Naive thymus-derived CD4-positive, alpha-beta T cell (primary cell): Measurements from ENCODE around the gene ADGRL1. TPM values are rescaled to one million over a fixed set of nuclear protein-coding genes. Genes with fewer than 3 reads are reported as not detected.

Experiments
- ATAC-seq: fragments of 150-1000 bp; cut with Tn5 transposase; 2 replicates; pipeline ENCODE4 v1.10.0; 2021; ENCODE audit warnings: mild to moderate bottlenecking, moderate library complexity
- CTCF ChIA-PET: fragments of 350-600 bp; sonication (Branson Sonifier 250); formaldehyde crosslinking; loops from one replicate; lab custom pipeline; 2021; ENCODE audit warnings: antibody characterized with exemption; lab: Charles Lee
- POLR2A ChIA-PET: fragments of 350-600 bp; sonication (Branson Sonifier 250); formaldehyde crosslinking; loops from one replicate; lab custom pipeline; 2021; ENCODE audit warnings: antibody characterized with exemption, inconsistent platforms; lab: Charles Lee
- DNase-seq, 9 donors: peaks; one replicate each; pipeline versions ENCODE4 v3.0.0 to v3.0.0-alpha.2; 2020 to 2022; ENCODE audit warnings: mixed read lengths in 1 of 9
- H3K27ac ChIP-seq: one replicate; pipeline ENCODE4 v1.7.0; 2013; ENCODE audit warnings: mild to moderate bottlenecking, low read depth, low read length, moderate library complexity
- H3K27me3 ChIP-seq, 2 donors: one replicate each; pipeline ENCODE4 v1.7.0; 2013; ENCODE audit warnings: low read length in 2 of 2, mild to moderate bottlenecking in 2 of 2, moderate library complexity in 2 of 2; ENCODE audit not compliant: control insufficient read depth in 2 of 2, insufficient read depth in 2 of 2
- H3K36me3 ChIP-seq, 3 experiments: 1 replicate in 2 of 3; 2 replicates in 1 of 3; pipeline ENCODE4 v1.7.0; 2013; ENCODE audit warnings: low read length in 3 of 3, mild to moderate bottlenecking in 3 of 3, moderate library complexity in 1 of 3; ENCODE audit not compliant: insufficient read depth in 3 of 3, control insufficient read depth in 2 of 3
- H3K4me1 ChIP-seq, 2 donors: one replicate each; pipeline ENCODE4 v1.7.0; 2013; ENCODE audit warnings: low read length in 2 of 2, mild to moderate bottlenecking in 2 of 2, moderate library complexity in 1 of 2; ENCODE audit not compliant: control insufficient read depth in 2 of 2, insufficient read depth in 2 of 2
- H3K4me3 ChIP-seq: 2 replicates; pipeline ENCODE4 v1.7.0; 2013; ENCODE audit warnings: mild to moderate bottlenecking, low read length
- H3K9me3 ChIP-seq, 3 experiments: 1 replicate in 2 of 3; 2 replicates in 1 of 3; pipeline ENCODE4 v1.7.0; 2013; ENCODE audit warnings: low read length in 3 of 3; ENCODE audit not compliant: control insufficient read depth in 2 of 3
- H3K27ac Mint-ChIP-seq, 9 donors: one replicate each; pipeline ENCODE4 v1.8.0; 2020 to 2022; ENCODE audit warnings: mixed read lengths in 9 of 9, mild to moderate bottlenecking in 8 of 9, moderate library complexity in 5 of 9, inconsistent platforms in 2 of 9
- H3K27me3 Mint-ChIP-seq, 5 donors: one replicate each; pipeline ENCODE4 v1.8.0; 2021 to 2022; ENCODE audit warnings: mixed read lengths in 5 of 5, mild to moderate bottlenecking in 1 of 5
- H3K36me3 Mint-ChIP-seq, 5 donors: one replicate each; pipeline ENCODE4 v1.8.0; 2020 to 2022; ENCODE audit warnings: mixed read lengths in 5 of 5, mild to moderate bottlenecking in 3 of 5, inconsistent platforms in 1 of 5
- H3K4me1 Mint-ChIP-seq, 7 donors: one replicate each; pipeline ENCODE4 v1.8.0; 2020 to 2022; ENCODE audit warnings: mixed read lengths in 7 of 7, mild to moderate bottlenecking in 3 of 7, inconsistent platforms in 1 of 7
- H3K4me3 Mint-ChIP-seq, 10 donors: one replicate each; pipeline ENCODE4 v1.8.0; 2020 to 2022; ENCODE audit warnings: mild to moderate bottlenecking in 10 of 10, mixed read lengths in 10 of 10, moderate library complexity in 6 of 10, inconsistent platforms in 2 of 10
- H3K9me3 Mint-ChIP-seq, 11 donors: one replicate each; pipeline ENCODE4 v1.8.0; 2020 to 2022; ENCODE audit warnings: mixed read lengths in 11 of 11, mild to moderate bottlenecking in 4 of 11, inconsistent platforms in 1 of 11, moderate library complexity in 1 of 11
- intact Hi-C, 2 donors: fragments of 100-400 bp; cut with micrococcal nuclease; formaldehyde crosslinking; loops; one replicate each; pipeline ENCODE4 v1.15.1; 2023
- polyA plus RNA-seq, 2 donors: library from polyadenylated mRNA; unstranded; fragments of 300-500 nt; fragmentation: Illumina TruSeq; gene quantifications; one replicate each; pipeline ENCODE4 v1.2.3, GENCODE V29; 2021
- total RNA-seq, 6 experiments: library from RNA in 5 of 6; stranded (reverse) in 5 of 6; gene quantifications; 1 replicate in 5 of 6; 2 replicates in 1 of 6; pipeline ENCODE4 v1.2.3 and lab custom pipeline; 2021 to 2026

Gene ADGRL1
- total and polyA plus RNA-seq, 7 experiments from 2014 or later, result 0.72 to 39.4 (median 31.1) TPM

- Mint-ChIP-seq H3K27ac (peak overlapping the region in 5 of 9 donors; percentile 21 to 97 (median 85)), H3K27me3 (no peaks in the 10 kb centered on the region), H3K9me3 (peaks cover 0 to 3% (median 0%) of the 10 kb centered on the region in 11 donors), H3K4me3 (peak overlapping the region in 2 of 10 donors; percentile 59 to 69), H3K4me1 (peaks cover 18 to 31% (median 26%) of the 10 kb centered on the region in 7 donors), H3K36me3 (peaks cover 11 to 24% (median 15%) of the 10 kb centered on the region in 5 donors)
- H3K4me1 ChIP-seq, result peaks cover 11 to 15% of the 10 kb centered on the region in 2 donors
- ChIA-PET CTCF (interaction anchor here (0.5 to 1.5 kb wide), 7 partner anchors 12 to 179 kb away, joined by 3 to 5 read pairs (median 4); partner anchors contain the start of gene ASF1B), POLR2A (interaction anchor here (1.7 to 2.1 kb wide), 2 partner anchors 13 to 32 kb away, joined by 4 to 11 read pairs; partner anchors contain the start of gene ASF1B)
- no peaks in the 10 kb centered on the region for H3K9me3 ChIP-seq
- DNase-seq (no peak), ATAC-seq (no peak)
- H3K4me3 ChIP-seq, result no peak overlapping the region
- H3K27me3 ChIP-seq, result no peaks in the 10 kb centered on the region
- intact Hi-C loops, result no loop called here
- peaks cover 0 to 38% (median 0%) of the 10 kb centered on the region in 3 experiments for H3K36me3 ChIP-seq
- H3K27ac ChIP-seq, result no peak overlapping the region
These were observed 37.0 kb downstream of the ADGRL1 start for GRCh38 chr19:14168993-14169392.

DNA sequence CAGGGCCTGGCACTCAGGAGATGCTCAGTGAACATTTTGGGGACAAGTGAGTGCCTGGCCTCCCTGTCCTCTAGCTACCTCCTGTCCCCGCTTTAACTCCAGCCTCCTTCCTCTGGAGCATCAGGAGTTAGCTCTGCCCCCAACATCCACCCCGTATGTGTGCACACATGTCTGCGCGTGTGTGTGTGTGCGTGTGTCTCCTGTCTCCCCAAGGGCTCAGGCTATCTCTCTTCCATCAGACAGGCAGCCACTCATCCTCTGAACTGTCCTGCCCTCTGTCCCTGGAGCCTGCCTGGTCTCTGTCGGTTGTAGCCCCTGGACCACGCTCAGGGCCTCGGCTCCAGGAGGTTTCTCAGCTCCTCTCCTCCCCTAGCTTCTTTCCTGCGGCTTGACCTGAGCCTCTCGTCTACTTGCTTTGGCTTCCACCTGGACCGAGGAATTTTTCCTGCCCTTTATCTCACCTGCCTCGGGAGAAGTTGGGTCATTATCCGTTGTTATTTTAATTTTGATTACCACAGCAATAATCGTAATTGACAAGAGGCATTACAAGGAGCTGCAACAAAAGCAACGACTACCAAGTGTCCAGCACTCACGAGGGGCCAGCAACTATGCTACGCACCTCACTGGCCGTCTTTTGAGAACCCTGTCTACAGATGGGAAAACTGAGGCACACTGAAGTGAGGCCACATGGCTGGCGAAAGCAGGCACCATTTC is 37.6 kb downstream of the ADGRL1 start:
- Histone ChIP-seq H3K4me3 (no peak overlapping the region), H3K36me3 (peaks cover 0 to 35% (median 0%) of the 10 kb centered on the region in 3 experiments), H3K9me3 (no peaks in the 10 kb centered on the region), H3K27ac (peak overlapping the region; percentile 68), H3K27me3 (no peaks in the 10 kb centered on the region), H3K4me1 (peaks cover 11 to 15% of the 10 kb centered on the region in 2 donors)
- H3K27me3 Mint-ChIP-seq, result no peaks in the 10 kb centered on the region
- ChIA-PET CTCF (interaction anchor here (0.5 to 1.6 kb wide), 10 partner anchors 10 to 325 kb away, joined by 3 to 8 read pairs (median 4); partner anchors contain the start of gene ASF1B), POLR2A (interaction anchor here (1.1 to 3.0 kb wide), 7 partner anchors 8 to 31 kb away, joined by 3 to 22 read pairs (median 6); partner anchors contain the start of gene ASF1B)
- H3K36me3 Mint-ChIP-seq, result peaks cover 11 to 24% (median 15%) of the 10 kb centered on the region in 5 donors
- H3K4me3 Mint-ChIP-seq, result peak overlapping the region in 9 of 10 donors; percentile 13 to 97 (median 59)
- H3K9me3 Mint-ChIP-seq, result peaks cover 0 to 3% (median 0%) of the 10 kb centered on the region in 11 donors
- DNase-seq (no peak), ATAC-seq (no peak)
- H3K4me1 Mint-ChIP-seq, result peaks cover 18 to 31% (median 26%) of the 10 kb centered on the region in 7 donors
- intact Hi-C loops, result no loop called here
- H3K27ac Mint-ChIP-seq, result peak overlapping the region in 8 of 9 donors; percentile 36 to 97 (median 82)

- H3K27me3 Mint-ChIP-seq, result no peaks in the 10 kb centered on the region
- peaks cover 11 to 15% of the 10 kb centered on the region in 2 donors for H3K4me1 ChIP-seq
- H3K27me3 ChIP-seq, result no peaks in the 10 kb centered on the region
- peak overlapping the region; percentile 75 to 97 (median 88) for H3K4me3 Mint-ChIP-seq
- ChIA-PET POLR2A (interaction anchor here (0.6 to 3.0 kb wide), 11 partner anchors 9 to 188 kb away, joined by 3 to 22 read pairs (median 4); partner anchors contain the start of gene ASF1B), CTCF (interaction anchor here (0.6 to 1.6 kb wide), 9 partner anchors 9 to 326 kb away, joined by 3 to 8 read pairs (median 3); partner anchors contain the start of gene ASF1B)
- H3K36me3 ChIP-seq, result peaks cover 0 to 37% (median under 1%) of the 10 kb centered on the region in 3 experiments
- intact Hi-C loops, result loop anchor here (1.0 to 2.0 kb wide), 3 partner anchors 18 to 30 kb away; no protein-coding TSS in a partner anchor
- H3K27ac Mint-ChIP-seq, result peak overlapping the region; percentile 77 to 97 (median 94)
- no peaks in the 10 kb centered on the region for H3K9me3 ChIP-seq
- H3K36me3 Mint-ChIP-seq, result peaks cover 11 to 28% (median 15%) of the 10 kb centered on the region in 5 donors
- peaks cover 0 to 3% (median 0%) of the 10 kb centered on the region in 11 donors for H3K9me3 Mint-ChIP-seq
- DNase-seq, result peak in 6 of 9 donors; percentile 15 to 49 (median 32)
- peaks cover 18 to 31% (median 26%) of the 10 kb centered on the region in 7 donors for H3K4me1 Mint-ChIP-seq
- peak overlapping the region; percentile 68 for H3K27ac ChIP-seq
- peak overlapping the region; percentile 50 for H3K4me3 ChIP-seq
- ATAC-seq, result peak; percentile 80
These were observed 38.3 kb downstream of the ADGRL1 start for GRCh38 chr19:14167576-14168138.

GRCh38 chr19:14166999-14167575 is 38.9 kb downstream of the ADGRL1 start:
- Histone ChIP-seq H3K27ac (peak overlapping the region; percentile 68), H3K36me3 (peaks cover 0 to 38% (median 3%) of the 10 kb centered on the region in 3 experiments), H3K27me3 (no peaks in the 10 kb centered on the region), H3K4me1 (peaks cover 11 to 15% of the 10 kb centered on the region in 2 donors), H3K9me3 (no peaks in the 10 kb centered on the region), H3K4me3 (peak overlapping the region; percentile 50)
- H3K36me3 Mint-ChIP-seq, result peaks cover 11 to 33% (median 15%) of the 10 kb centered on the region in 5 donors
- peak in 6 of 9 donors; percentile 11 to 42 (median 31) for DNase-seq
- intact Hi-C loops, result loop anchor here (1.0 to 2.0 kb wide), 3 partner anchors 18 to 30 kb away; no protein-coding TSS in a partner anchor
- H3K27ac Mint-ChIP-seq, result peak overlapping the region; percentile 77 to 97 (median 94)
- H3K4me3 Mint-ChIP-seq, result peak overlapping the region; percentile 75 to 97 (median 88)
- H3K4me1 Mint-ChIP-seq, result peaks cover 18 to 31% (median 26%) of the 10 kb centered on the region in 7 donors
- peak; percentile 19 for ATAC-seq
- peaks cover 0 to 3% (median 0%) of the 10 kb centered on the region in 11 donors for H3K9me3 Mint-ChIP-seq
- CTCF ChIA-PET, result interaction anchor here (0.6 to 1.6 kb wide), 4 partner anchors 30 to 185 kb away, joined by 3 to 8 read pairs (median 4); partner anchors contain the start of gene ASF1B
- POLR2A ChIA-PET, result interaction anchor here (0.6 to 3.0 kb wide), 11 partner anchors 8 to 189 kb away, joined by 3 to 22 read pairs (median 5); partner anchors contain the start of gene ASF1B
- H3K27me3 Mint-ChIP-seq, result no peaks in the 10 kb centered on the region

GRCh38 chr19:14165990-14166830 is 39.8 kb downstream of the ADGRL1 start:
- Histone ChIP-seq H3K4me3 (peak overlapping the region; percentile 50), H3K27me3 (no peaks in the 10 kb centered on the region), H3K4me1 (peaks cover 11 to 15% of the 10 kb centered on the region in 2 donors), H3K9me3 (no peaks in the 10 kb centered on the region), H3K36me3 (peaks cover 0 to 39% (median 3%) of the 10 kb centered on the region in 3 experiments), H3K27ac (peak overlapping the region; percentile 68)
- DNase-seq, result peak in 6 of 9 donors; percentile 16 to 40 (median 32)
- Mint-ChIP-seq H3K9me3 (peaks cover 0 to 3% (median 0%) of the 10 kb centered on the region in 11 donors), H3K36me3 (peaks cover 8 to 25% (median 13%) of the 10 kb centered on the region in 5 donors), H3K4me1 (peaks cover 18 to 31% (median 26%) of the 10 kb centered on the region in 7 donors), H3K4me3 (peak overlapping the region; percentile 75 to 97 (median 88)), H3K27me3 (no peaks in the 10 kb centered on the region), H3K27ac (peak overlapping the region; percentile 77 to 97 (median 94))
- POLR2A ChIA-PET, result interaction anchor here (0.5 to 3.0 kb wide), 7 partner anchors 7 to 342 kb away, joined by 3 to 22 read pairs (median 6); partner anchors contain the start of gene ASF1B
- peak; percentile 31 for ATAC-seq
- CTCF ChIA-PET, result interaction anchor here (0.8 kb wide), 1 partner anchor 30 kb away, joined by 3 read pairs; the partner anchor contains the start of gene ASF1B
- intact Hi-C loops, result loop anchor here in 1 of 2 donors (2.0 kb wide), 1 partner anchor 17 kb away; no protein-coding TSS in a partner anchor
